Measurements from ENCODE around the gene ZNF839.

Gene ZNF839

GRCh38 chr14:102338724-102339123 lies 19.2 kb downstream of the ZNF839 start:
- DNase-seq (ENCODE audit: low read depth in 2 of 2), result no peak
- TF ChIP-seq CTCF (IDR thresholded peaks at IDR 0.05; ENCODE audit: low read depth, low read length), result no peak
- no peak overlapping the region for H3K4me3 ChIP-seq (replicated peaks in 1 of 2; ENCODE audit: low read depth in 2 of 2, low read length in 2 of 2)

- DNase-seq (ENCODE audit: low read depth in 2 of 2), result no peak
- no peak for TF ChIP-seq CTCF (IDR thresholded peaks at IDR 0.05; ENCODE audit: low read depth, low read length)
- H3K4me3 ChIP-seq (replicated peaks in 1 of 2; ENCODE audit: low read depth in 2 of 2, low read length in 2 of 2), result no peak overlapping the region
Observed at GRCh38 chr14:102341566-102341965, 22.0 kb downstream of the ZNF839 start.

- DNase-seq (ENCODE audit: low read depth in 2 of 2), result no peak
- H3K4me3 ChIP-seq (replicated peaks in 1 of 2; ENCODE audit: low read depth in 2 of 2, low read length in 2 of 2), result no peak overlapping the region
- no peak for TF ChIP-seq CTCF (IDR thresholded peaks at IDR 0.05; ENCODE audit: low read depth, low read length)
Observed at GRCh38 chr14:102342238-102342637, 22.7 kb downstream of the ZNF839 start.

- H3K4me3 ChIP-seq (replicated peaks in 1 of 2; ENCODE audit: low read depth in 2 of 2, low read length in 2 of 2), result no peak overlapping the region
- DNase-seq (ENCODE audit: low read depth in 2 of 2), result no peak
- no peak for TF ChIP-seq CTCF (IDR thresholded peaks at IDR 0.05; ENCODE audit: low read depth, low read length)
Observed at GRCh38 chr14:102344084-102344483, 24.5 kb downstream of the ZNF839 start.

GRCh38 chr14:102344485-102344884 lies 24.9 kb downstream of the ZNF839 start:
- TF ChIP-seq CTCF (IDR thresholded peaks at IDR 0.05; ENCODE audit: low read depth, low read length), result no peak
- H3K4me3 ChIP-seq (replicated peaks in 1 of 2; ENCODE audit: low read depth in 2 of 2, low read length in 2 of 2), result no peak overlapping the region
- DNase-seq (ENCODE audit: low read depth in 2 of 2), result no peak

GRCh38 chr14:102345232-102345631 lies 25.7 kb downstream of the ZNF839 start:
- DNase-seq (ENCODE audit: low read depth in 2 of 2), result no peak
- TF ChIP-seq CTCF (IDR thresholded peaks at IDR 0.05; ENCODE audit: low read depth, low read length), result no peak
- H3K4me3 ChIP-seq (replicated peaks in 1 of 2; ENCODE audit: low read depth in 2 of 2, low read length in 2 of 2), result no peak overlapping the region

- no peak for DNase-seq (ENCODE audit: low read depth in 2 of 2)
- TF ChIP-seq CTCF (IDR thresholded peaks at IDR 0.05; ENCODE audit: low read depth, low read length), result no peak
- no peak overlapping the region for H3K4me3 ChIP-seq (replicated peaks in 1 of 2; ENCODE audit: low read depth in 2 of 2, low read length in 2 of 2)
Observed at GRCh38 chr14:102346645-102347044, 27.1 kb downstream of the ZNF839 start.
